Calu3 (cell line): ENCODE measurements around the gene FHIT. TPM values are rescaled to one million over a fixed set of nuclear protein-coding genes. Genes with fewer than 3 reads are reported as not detected.

Experiments
- BruUV-seq: library from RNA; stranded (reverse); fragments of 400-500 nt; replicated peaks from 2 replicates; lab custom pipeline; 2021; lab: Mats Ljungman, UMichigan
- CTCF ChIA-PET: fragments of 300-600 bp; sonication (Branson Sonifier 250); formaldehyde crosslinking; loops from one replicate; lab custom pipeline; 2022; ENCODE audit warnings: antibody characterized with exemption; lab: Charles Lee
- DNase-seq: peaks from one replicate; pipeline ENCODE4 v3.0.0; 2022
- H3K27ac Mint-ChIP-seq: one replicate; pipeline ENCODE4 v1.8.0; 2022; ENCODE audit warnings: mixed read lengths; ENCODE audit not compliant: unreplicated experiment
- H3K27me3 Mint-ChIP-seq: one replicate; pipeline ENCODE4 v1.8.0; 2022; ENCODE audit warnings: mixed read lengths; ENCODE audit not compliant: unreplicated experiment
- H3K36me3 Mint-ChIP-seq: one replicate; pipeline ENCODE4 v1.8.0; 2022; ENCODE audit warnings: mild to moderate bottlenecking, moderate library complexity, mixed read lengths; ENCODE audit not compliant: insufficient read depth, unreplicated experiment
- H3K4me1 Mint-ChIP-seq: one replicate; pipeline ENCODE4 v1.8.0; 2022; ENCODE audit warnings: mild to moderate bottlenecking, low read depth, mixed read lengths; ENCODE audit not compliant: unreplicated experiment
- H3K4me3 Mint-ChIP-seq: one replicate; pipeline ENCODE4 v1.8.0; 2022; ENCODE audit warnings: mild to moderate bottlenecking, low read depth, moderate library complexity, mixed read lengths; ENCODE audit not compliant: unreplicated experiment
- H3K9me3 Mint-ChIP-seq: one replicate; pipeline ENCODE4 v1.8.0; 2022; ENCODE audit warnings: low read depth, mixed read lengths; ENCODE audit not compliant: unreplicated experiment
- CTCF ChIP-seq: fragments of 200-600 bp; IDR thresholded peaks from one replicate; pipeline ENCODE4 v1.8.0; 2022; ENCODE audit warnings: antibody characterized with exemption; ENCODE audit not compliant: unreplicated experiment
- intact Hi-C: fragments of 100-400 bp; cut with micrococcal nuclease; formaldehyde crosslinking; loops from one replicate; pipeline ENCODE4 v1.10.0; 2022; ENCODE audit not compliant: unreplicated experiment
- total RNA-seq: library from RNA; stranded (reverse); gene quantifications from 2 replicates; pipeline ENCODE4 v1.2.3, GENCODE V29; 2022

Gene FHIT
- total RNA-seq, 1 experiment from 2014 or later: 6.2 TPM

- Mint-ChIP-seq H3K36me3 (no peaks in the 10 kb centered on the region), H3K9me3 (peaks cover 3% of the 10 kb centered on the region), H3K27ac (no peak overlapping the region), H3K4me3 (no peak overlapping the region), H3K4me1 (no peaks in the 10 kb centered on the region), H3K27me3 (no peaks in the 10 kb centered on the region)
- DNase-seq: no peak
- intact Hi-C loops: no loop called here
- no TSS peak for BruUV-seq
- no peak for TF ChIP-seq CTCF
- CTCF ChIA-PET: no interaction called here
These were observed 988.7 kb downstream of the FHIT start for GRCh38 chr3:60262546-60262945.

GRCh38 chr3:60260546-60260945 is 990.7 kb downstream of the FHIT start:
- DNase-seq: no peak
- intact Hi-C loops: no loop called here
- no peak overlapping the region for H3K27ac Mint-ChIP-seq
- H3K27me3 Mint-ChIP-seq: no peaks in the 10 kb centered on the region
- CTCF ChIA-PET: no interaction called here
- TF ChIP-seq CTCF: no peak
- no peaks in the 10 kb centered on the region for H3K4me1 Mint-ChIP-seq
- BruUV-seq: no TSS peak
- H3K4me3 Mint-ChIP-seq: no peak overlapping the region
- H3K36me3 Mint-ChIP-seq: no peaks in the 10 kb centered on the region
- H3K9me3 Mint-ChIP-seq: peaks cover 7% of the 10 kb centered on the region

- H3K9me3 Mint-ChIP-seq: peaks cover 2% of the 10 kb centered on the region
- no TSS peak for BruUV-seq
- intact Hi-C loops: no loop called here
These were observed 1000.4 kb downstream of the FHIT start for GRCh38 chr3:60250810-60251209.

GRCh38 chr3:60250206-60250605 is 1001.0 kb downstream of the FHIT start:
- Mint-ChIP-seq H3K36me3 (no peaks in the 10 kb centered on the region), H3K27ac (no peak overlapping the region), H3K27me3 (no peaks in the 10 kb centered on the region), H3K4me1 (no peaks in the 10 kb centered on the region), H3K4me3 (no peak overlapping the region), H3K9me3 (peaks cover 2% of the 10 kb centered on the region)
- no peak for DNase-seq
- BruUV-seq: no TSS peak
- no peak for TF ChIP-seq CTCF
- intact Hi-C loops: no loop called here
- CTCF ChIA-PET: no interaction called here

More at GRCh38 chr3:60250810-60251209, 1000.4 kb downstream of the FHIT start:
- Mint-ChIP-seq H3K27ac (no peak overlapping the region), H3K27me3 (no peaks in the 10 kb centered on the region), H3K4me3 (no peak overlapping the region), H3K4me1 (no peaks in the 10 kb centered on the region), H3K36me3 (no peaks in the 10 kb centered on the region)
- CTCF ChIA-PET: interaction anchor here (0.6 kb wide), 1 partner anchor 385 kb away, joined by 3 read pairs; no protein-coding TSS in a partner anchor
- no peak for TF ChIP-seq CTCF
- DNase-seq: no peak
